H1 (cell line): ENCODE data around the gene ADRA2A. TPM values are rescaled to one million over a fixed set of nuclear protein-coding genes. Genes with fewer than 3 reads are reported as not detected.

Experiments used
- CBX5 ChIP-seq: fragments of 300-800, 300-1000 bp; sonication (generic); IDR thresholded peaks from 2 replicates; pipeline ENCODE4 v1.7.1; 2016; ENCODE audit warnings: antibody characterized with exemption, low read length, low read depth
- polyA plus RNA-seq, 7 experiments: library from polyadenylated mRNA; depleted of rRNA in 3 of 7; stranded (reverse) in 5 of 7; unstranded in 2 of 7; fragments of >200 nt in 5 of 7; fragments of 200-250 nt in 2 of 7; gene quantifications; 1 replicate in 5 of 7; 2 replicates in 1 of 7; 4 replicates in 1 of 7; pipeline versions ENCODE4 v1.2.1 to v1.2.3, GENCODE V29; 2011 to 2013; ENCODE audit warnings: missing spikeins in 2 of 7, mixed read lengths in 2 of 7
- total RNA-seq: library from RNA; stranded (reverse); fragmentation: NEBNext Ultra II Directional; extraction: Animal tissue kit (Norgen Biotek cat#: 25700); gene quantifications from 2 replicates; pipeline ENCODE4 v1.2.1, GENCODE V29; 2021

Gene ADRA2A
- total and polyA plus RNA-seq, 2 of the 8 experiments (the other 6 are each of a cell fraction or from before 2014, with no cell fraction given), result 5.9 to 6.2 TPM

DNA sequence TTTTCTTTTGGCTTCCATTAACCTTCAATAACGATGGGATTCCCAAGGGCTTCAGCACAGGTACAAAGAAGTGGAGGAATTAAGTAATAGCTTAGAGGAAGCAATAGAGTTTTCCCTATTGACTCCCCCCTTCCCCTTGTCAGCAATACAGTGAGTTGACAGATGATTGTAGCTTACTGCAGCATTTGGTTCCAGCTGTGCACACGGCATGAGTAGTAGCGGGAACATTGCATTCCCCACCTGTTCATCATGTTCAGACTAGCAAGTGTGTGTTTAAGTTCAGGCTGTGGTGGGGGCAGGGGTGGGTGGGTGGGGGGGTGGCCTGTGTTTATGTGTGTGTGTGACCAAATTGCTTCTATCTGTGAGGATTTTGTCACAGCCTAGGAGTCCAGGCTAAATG lies 4.6 kb upstream of the ADRA2A start (continued):
- TF ChIP-seq CBX5, result no peak
